Right lung (tissue), 5 donors: ENCODE data around the gene CD300LG. TPM values are rescaled to one million over a fixed set of nuclear protein-coding genes. Genes with fewer than 3 reads are reported as not detected.
"Not testable (repeated sequence)": the region's sequence is repeated elsewhere in the genome, so short reads cannot be mapped to it uniquely, and the experiment has no call there.

Experiments used
- DNase-seq, 2 donors: peaks; one replicate each; pipeline ENCODE4 v3.0.0-alpha.2; 2013
- polyA plus RNA-seq, 5 donors: library from polyadenylated mRNA; unstranded; fragments of 120-200 nt; gene quantifications; one replicate each; pipeline versions ENCODE4 v1.2.1 to v1.2.3, GENCODE V29; 2013; ENCODE audit warnings: inconsistent platforms in 1 of 5, low replicate concordance in 1 of 5; ENCODE audit not compliant: insufficient read length in 5 of 5, insufficient read depth in 1 of 5

CD300LG gene
- polyA plus RNA-seq, 5 donors = 0.77 to 1.8 (median 1.3) TPM

- DNase-seq = no peak
Measured at GRCh38 chr17:43852571-43852970, 5.6 kb downstream of the CD300LG start.

- DNase-seq = no peak
Measured at GRCh38 chr17:43853546-43853945, 6.6 kb downstream of the CD300LG start.

- DNase-seq = no peak
Measured at GRCh38 chr17:43854498-43854897, 7.5 kb downstream of the CD300LG start.

- DNase-seq = no peak
Measured at GRCh38 chr17:43855061-43855460, 8.1 kb downstream of the CD300LG start.

GRCh38 chr17:43856141-43856540, 9.2 kb downstream of the CD300LG start:
- no peak for DNase-seq

GRCh38 chr17:43857141-43857540, 10.2 kb downstream of the CD300LG start:
- DNase-seq = no peak

- DNase-seq = no peak
Measured at GRCh38 chr17:43857957-43858600, 11.1 kb downstream of the CD300LG start.

GRCh38 chr17:43860077-43860725, 13.2 kb downstream of the CD300LG start:
- DNase-seq = no peak

- DNase-seq = no peak
Measured at GRCh38 chr17:43860927-43861622, 14.1 kb downstream of the CD300LG start.

GRCh38 chr17:43861960-43862359, 15.0 kb downstream of the CD300LG start:
- DNase-seq = no peak

GRCh38 chr17:43864161-43864984, 17.4 kb downstream of the CD300LG start:
- no peak for DNase-seq

GRCh38 chr17:43868226-43868994, 21.4 kb downstream of the CD300LG start:
- no peak for DNase-seq

- DNase-seq = not testable (repeated sequence)
Measured at GRCh38 chr17:43869031-43869430, 22.1 kb downstream of the CD300LG start.

- DNase-seq = no peak
Measured at GRCh38 chr17:43871946-43872690, 25.1 kb downstream of the CD300LG start.

GRCh38 chr17:43873091-43873490, 26.1 kb downstream of the CD300LG start:
- no peak for DNase-seq

GRCh38 chr17:43873815-43874214, 26.8 kb downstream of the CD300LG start:
- DNase-seq = no peak

- DNase-seq = no peak
Measured at GRCh38 chr17:43874293-43874692, 27.3 kb downstream of the CD300LG start.

- DNase-seq = no peak
Measured at GRCh38 chr17:43875476-43876147, 28.6 kb downstream of the CD300LG start.

- DNase-seq = no peak
Measured at GRCh38 chr17:43877031-43877430, 30.1 kb downstream of the CD300LG start.
